ENCODE data around the gene CCT7.

Gene CCT7

DNA sequence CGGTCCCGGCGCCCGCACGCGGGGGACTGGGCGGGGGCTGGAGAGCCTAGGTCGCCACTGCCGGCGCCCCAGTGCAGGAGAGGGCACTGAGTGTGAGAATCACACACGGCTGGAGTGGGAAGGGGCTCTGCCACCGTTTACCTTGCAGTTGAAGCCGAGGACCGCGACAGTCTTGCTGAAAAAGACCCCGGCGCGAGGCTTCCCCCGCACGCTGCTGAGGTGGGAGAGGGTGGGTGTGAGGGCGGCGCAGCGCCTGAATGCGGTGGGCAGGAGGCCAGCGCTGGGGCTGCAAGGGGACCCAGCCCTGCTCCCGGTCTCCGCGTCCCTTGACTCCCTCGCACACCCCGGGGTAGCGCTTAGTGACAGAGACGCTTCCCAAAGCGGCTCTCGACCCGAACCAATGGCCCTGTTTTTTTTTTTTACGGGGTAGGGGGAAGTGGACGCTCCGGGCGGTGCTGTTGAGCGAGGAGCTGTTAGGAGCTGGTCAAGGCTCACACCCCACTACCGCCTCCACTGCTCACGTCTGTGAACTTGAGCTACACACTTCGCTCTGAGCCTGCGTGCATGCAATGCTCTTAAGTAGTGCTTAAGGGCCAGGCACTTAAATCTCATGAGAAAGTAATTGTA lies 30.9 kb upstream of the CCT7 start:
- no peak overlapping the region for H3K4me3 ChIP-seq (replicated peaks; ENCODE audit: low read depth, low read length)
- TF ChIP-seq, protein P1, sequence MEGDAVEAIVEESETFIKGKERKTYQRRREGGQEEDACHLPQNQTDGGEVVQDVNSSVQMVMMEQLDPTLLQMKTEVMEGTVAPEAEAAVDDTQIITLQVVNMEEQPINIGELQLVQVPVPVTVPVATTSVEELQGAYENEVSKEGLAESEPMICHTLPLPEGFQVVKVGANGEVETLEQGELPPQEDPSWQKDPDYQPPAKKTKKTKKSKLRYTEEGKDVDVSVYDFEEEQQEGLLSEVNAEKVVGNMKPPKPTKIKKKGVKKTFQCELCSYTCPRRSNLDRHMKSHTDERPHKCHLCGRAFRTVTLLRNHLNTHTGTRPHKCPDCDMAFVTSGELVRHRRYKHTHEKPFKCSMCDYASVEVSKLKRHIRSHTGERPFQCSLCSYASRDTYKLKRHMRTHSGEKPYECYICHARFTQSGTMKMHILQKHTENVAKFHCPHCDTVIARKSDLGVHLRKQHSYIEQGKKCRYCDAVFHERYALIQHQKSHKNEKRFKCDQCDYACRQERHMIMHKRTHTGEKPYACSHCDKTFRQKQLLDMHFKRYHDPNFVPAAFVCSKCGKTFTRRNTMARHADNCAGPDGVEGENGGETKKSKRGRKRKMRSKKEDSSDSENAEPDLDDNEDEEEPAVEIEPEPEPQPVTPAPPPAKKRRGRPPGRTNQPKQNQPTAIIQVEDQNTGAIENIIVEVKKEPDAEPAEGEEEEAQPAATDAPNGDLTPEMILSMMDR (IDR thresholded peaks at IDR 0.05; ENCODE audit: low read length, missing control alignments): no peak
- DNase-seq (ENCODE audit: low read depth): peak; percentile 18

DNA sequence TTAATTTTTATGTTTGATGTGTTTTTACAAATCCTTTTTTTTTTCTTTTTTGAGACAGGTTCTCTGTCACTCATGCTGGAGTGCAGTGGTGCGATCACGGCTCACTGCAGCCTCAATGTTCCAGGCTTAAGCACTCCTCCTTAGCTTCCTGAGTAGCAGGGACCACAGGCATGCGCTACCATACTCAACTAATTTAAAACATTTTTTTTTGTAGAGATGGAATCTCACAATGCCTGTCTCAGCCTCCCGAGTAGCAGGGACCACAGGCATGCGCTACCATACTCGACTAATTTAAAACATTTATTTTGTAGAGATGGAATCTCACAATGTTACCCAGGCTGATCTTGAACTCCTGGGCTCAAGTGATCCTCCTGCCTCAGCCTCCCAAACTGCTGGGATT lies 28.5 kb upstream of the CCT7 start:
- H3K4me3 ChIP-seq (replicated peaks; ENCODE audit: low read depth, low read length): no peak overlapping the region
- DNase-seq (ENCODE audit: low read depth): no peak
- TF ChIP-seq, protein P1 (IDR thresholded peaks at IDR 0.05; ENCODE audit: low read length, missing control alignments): no peak

DNA sequence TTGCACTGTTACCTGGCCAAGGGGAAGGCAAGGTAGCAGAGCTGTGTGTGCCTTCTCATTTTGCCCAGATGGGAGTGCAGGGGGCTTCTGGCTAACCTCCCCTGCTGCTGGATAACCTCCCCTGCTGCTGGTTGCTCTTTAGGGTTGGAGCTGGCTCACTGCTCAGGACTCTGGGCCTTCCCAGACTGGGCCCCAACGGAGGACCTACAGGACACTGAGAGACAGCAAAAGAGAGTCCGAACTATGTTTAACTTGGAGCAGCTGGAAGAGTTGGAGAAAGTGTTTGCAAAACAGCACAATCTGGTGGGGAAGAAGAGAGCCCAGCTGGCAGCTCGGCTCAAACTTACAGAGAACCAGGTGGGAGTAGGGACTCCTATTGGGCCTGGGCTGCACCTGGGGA lies 25.9 kb upstream of the CCT7 start:
- DNase-seq (ENCODE audit: low read depth): no peak
- TF ChIP-seq, protein P1 (IDR thresholded peaks at IDR 0.05; ENCODE audit: low read length, missing control alignments): no peak
- no peak overlapping the region for H3K4me3 ChIP-seq (replicated peaks; ENCODE audit: low read depth, low read length)

DNA sequence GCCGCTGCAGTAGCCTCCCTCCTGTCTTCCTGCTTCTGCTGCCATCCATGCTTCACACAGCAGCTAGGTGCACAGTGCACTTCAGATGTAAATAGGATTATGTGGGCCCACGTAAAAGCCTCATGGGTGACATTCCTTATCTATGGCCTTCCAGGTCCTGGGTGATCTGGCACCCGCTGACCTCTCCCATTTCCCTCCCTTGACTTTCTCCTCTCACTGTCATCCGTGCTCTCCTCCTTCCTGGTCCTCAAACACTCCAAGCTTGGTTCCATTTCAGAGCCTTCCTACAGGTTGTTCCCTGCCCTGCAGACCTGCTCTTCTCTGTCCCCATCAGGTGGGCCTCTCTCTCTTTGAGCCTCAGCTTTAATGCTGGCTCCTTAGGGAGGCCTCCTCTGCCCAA lies 24.1 kb upstream of the CCT7 start:
- no peak for DNase-seq (ENCODE audit: low read depth)
- TF ChIP-seq, protein P1 (IDR thresholded peaks at IDR 0.05; ENCODE audit: low read length, missing control alignments): no peak
- no peak overlapping the region for H3K4me3 ChIP-seq (replicated peaks; ENCODE audit: low read depth, low read length)

DNA sequence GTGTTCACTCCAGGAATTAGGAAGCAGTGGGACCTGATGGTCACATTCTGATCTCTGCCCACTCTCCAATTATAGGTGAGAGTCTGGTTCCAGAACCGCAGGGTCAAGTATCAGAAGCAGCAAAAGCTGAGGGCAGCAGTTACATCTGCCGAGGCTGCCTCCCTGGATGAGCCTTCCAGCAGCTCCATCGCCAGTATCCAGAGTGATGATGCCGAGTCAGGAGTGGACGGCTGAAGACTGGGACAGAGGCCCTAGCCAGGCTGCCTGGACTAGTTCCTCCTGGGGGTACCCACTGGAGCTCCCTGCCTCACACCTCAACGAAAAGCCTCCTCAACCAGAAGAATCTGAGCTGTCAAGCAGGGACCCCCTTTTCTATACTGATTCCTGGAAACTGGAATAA lies 23.4 kb upstream of the CCT7 start:
- TF ChIP-seq, protein P1 (IDR thresholded peaks at IDR 0.05; ENCODE audit: low read length, missing control alignments): no peak

DNA sequence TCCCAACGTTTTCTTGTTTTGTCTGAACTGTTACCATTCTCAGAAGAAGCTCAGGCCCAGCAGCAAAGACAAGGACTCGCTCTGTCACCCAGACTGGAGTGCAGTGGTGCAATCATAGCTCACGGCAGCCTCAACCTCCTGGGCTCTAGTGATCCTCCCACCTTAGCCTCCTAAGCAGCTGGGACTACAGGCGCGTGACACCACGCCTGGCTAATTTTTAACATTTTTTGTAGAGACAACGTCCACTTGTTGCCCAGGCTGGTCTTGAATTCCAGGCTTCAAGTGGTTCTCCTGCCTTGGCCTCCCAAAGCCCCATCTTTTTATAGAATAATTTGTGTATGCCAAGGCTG lies 22.0 kb upstream of the CCT7 start:
- TF ChIP-seq, protein P1 (IDR thresholded peaks at IDR 0.05; ENCODE audit: low read length, missing control alignments): no peak
- DNase-seq (ENCODE audit: low read depth): no peak
- no peak overlapping the region for H3K4me3 ChIP-seq (replicated peaks; ENCODE audit: low read depth, low read length)

More for the DNA sequence above, 23.4 kb upstream of the CCT7 start:
- DNase-seq (ENCODE audit: low read depth): no peak
- H3K4me3 ChIP-seq (replicated peaks; ENCODE audit: low read depth, low read length): no peak overlapping the region

DNA sequence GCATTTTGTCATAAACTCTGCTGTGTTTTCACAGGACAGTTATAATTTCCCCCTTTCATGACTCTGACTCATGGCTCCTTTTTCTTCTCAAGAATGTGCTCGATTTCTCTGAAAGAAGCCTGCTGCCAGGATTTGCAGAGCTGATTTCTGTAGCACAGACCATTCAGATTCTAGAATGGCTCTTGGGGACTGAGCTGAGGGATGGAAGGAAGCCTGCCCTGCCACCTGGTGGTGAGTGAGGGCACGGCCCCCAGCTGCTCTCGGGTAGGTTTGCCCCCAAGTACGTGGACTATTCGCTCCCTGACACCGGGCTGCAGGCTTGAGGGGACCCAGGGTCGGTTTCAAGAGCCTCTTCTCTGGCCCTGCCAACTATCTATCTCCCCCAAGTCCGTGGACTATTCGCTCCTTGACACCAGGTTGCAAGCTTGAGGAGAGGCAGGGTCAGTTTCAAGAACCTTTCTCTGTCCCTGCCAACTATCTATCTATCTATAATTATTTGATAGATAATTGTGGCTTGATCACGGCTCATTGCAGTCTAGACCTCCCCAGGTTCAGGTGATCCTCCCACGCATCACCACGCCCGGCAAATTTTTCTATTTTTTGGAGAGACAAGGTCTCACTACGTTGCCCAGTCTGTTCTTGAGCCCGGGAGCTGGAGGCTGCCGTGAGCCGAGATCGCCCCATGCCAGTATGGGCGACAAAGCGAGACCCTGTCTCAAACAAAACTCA lies 21.5 kb upstream of the CCT7 start:
- TF ChIP-seq, protein P1 (IDR thresholded peaks at IDR 0.05; ENCODE audit: low read length, missing control alignments): peak; percentile 94
- DNase-seq (ENCODE audit: low read depth): peak; percentile 89
- no peak overlapping the region for H3K4me3 ChIP-seq (replicated peaks; ENCODE audit: low read depth, low read length)
